Measurements from ENCODE around the gene NET1.

The NET1 gene

DNA sequence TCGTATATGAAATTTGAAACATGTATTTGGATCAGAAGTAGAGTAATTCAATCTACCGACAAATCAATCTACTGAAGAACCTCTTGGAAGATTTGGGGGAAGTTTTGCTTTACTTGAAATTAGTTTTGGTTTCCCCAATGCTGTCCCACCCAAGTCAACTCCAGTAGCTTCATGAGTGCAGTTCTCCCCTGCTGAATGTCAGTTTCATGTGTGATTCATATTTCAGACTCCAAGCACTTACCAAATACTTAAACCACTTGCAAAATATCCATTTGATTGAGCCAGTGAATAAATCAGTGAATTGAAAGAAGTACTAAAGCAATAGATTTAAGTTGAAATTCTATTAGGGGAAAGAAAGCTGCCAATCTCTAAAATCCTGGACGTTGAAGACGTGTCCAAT is 77.7 kb downstream of the NET1 start:
- TF ChIP-seq, protein P1, sequence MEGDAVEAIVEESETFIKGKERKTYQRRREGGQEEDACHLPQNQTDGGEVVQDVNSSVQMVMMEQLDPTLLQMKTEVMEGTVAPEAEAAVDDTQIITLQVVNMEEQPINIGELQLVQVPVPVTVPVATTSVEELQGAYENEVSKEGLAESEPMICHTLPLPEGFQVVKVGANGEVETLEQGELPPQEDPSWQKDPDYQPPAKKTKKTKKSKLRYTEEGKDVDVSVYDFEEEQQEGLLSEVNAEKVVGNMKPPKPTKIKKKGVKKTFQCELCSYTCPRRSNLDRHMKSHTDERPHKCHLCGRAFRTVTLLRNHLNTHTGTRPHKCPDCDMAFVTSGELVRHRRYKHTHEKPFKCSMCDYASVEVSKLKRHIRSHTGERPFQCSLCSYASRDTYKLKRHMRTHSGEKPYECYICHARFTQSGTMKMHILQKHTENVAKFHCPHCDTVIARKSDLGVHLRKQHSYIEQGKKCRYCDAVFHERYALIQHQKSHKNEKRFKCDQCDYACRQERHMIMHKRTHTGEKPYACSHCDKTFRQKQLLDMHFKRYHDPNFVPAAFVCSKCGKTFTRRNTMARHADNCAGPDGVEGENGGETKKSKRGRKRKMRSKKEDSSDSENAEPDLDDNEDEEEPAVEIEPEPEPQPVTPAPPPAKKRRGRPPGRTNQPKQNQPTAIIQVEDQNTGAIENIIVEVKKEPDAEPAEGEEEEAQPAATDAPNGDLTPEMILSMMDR (IDR thresholded peaks at IDR 0.05; ENCODE audit: insufficient read depth, low read length, poor library complexity, severe bottlenecking), result no peak
- H3K4me3 ChIP-seq (replicated peaks; ENCODE audit: low read depth, low read length), result no peak overlapping the region
- H3K36me3 ChIP-seq (ENCODE audit: control insufficient read depth, insufficient read depth, low read length), result no peaks in the 10 kb centered on the region
- DNase-seq (ENCODE audit: extremely low read depth, insufficient read length), result no peak
- H3K27me3 ChIP-seq (replicated peaks; ENCODE audit: control insufficient read depth, insufficient read depth, low read length), result no peaks in the 10 kb centered on the region; the same call in none of the 2 replicates

DNA sequence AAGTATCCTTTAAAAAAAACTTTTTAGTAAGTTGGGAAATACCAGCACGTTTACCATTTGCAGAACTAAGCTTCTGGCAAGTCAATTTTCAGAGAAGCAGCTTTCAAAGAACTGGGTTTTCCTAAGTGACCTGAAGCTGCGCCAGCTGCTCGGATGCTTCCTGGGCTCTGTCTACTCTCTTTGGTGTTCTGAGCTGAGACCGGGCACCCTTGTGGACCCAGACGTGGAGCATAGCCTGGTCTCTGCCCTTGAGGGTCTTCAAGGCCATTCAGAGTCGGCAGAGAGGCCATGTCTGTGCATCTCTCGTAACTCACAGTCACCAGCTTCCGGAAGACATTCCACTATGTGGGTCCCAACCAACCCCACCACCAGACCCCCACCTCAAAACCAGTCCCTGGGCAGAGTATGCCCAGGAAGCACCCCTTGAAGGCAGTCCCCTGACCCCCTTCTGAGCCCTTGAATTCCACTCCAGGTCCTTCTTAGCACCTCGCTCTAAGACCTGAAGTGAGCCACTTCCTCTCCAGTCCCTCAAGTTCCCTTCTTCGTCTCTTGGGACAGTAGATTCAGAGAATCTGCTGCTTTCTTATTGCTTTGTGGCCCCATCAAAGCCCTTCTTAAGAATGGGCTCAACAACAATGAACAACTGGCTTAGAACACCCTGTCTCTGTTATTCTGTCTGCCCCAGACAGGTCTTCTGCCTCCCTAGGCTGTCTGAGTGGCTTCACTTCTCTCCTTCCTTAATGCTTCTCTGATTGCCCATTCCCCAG is 78.5 kb downstream of the NET1 start:
- H3K4me3 ChIP-seq (replicated peaks; ENCODE audit: low read depth, low read length), result no peak overlapping the region
- H3K36me3 ChIP-seq (ENCODE audit: control insufficient read depth, insufficient read depth, low read length), result no peaks in the 10 kb centered on the region
- DNase-seq (ENCODE audit: extremely low read depth, insufficient read length), result no peak
- H3K27me3 ChIP-seq (replicated peaks; ENCODE audit: control insufficient read depth, insufficient read depth, low read length), result no peaks in the 10 kb centered on the region; the same call in none of the 2 replicates
- TF ChIP-seq, protein P1 (IDR thresholded peaks at IDR 0.05; ENCODE audit: insufficient read depth, low read length, poor library complexity, severe bottlenecking), result no peak

DNA sequence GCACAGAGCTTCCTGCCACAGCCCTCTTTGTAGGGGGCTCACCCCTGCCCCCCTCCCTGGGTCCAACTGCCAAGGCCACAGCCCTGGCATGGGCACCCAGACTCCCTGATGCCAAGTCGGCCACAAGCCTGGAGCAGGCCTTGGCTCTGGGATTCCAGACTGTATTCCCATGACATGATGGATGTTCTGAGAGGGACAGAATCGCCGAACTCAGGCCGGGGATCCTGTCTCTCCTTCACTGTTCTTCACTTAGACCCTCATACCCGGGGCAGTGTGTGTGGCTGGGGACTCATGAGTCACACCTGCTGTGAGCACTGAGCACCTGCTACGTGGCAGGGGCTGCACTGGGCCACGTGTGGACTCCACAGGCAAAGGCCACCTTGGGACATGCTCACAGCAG is 79.1 kb downstream of the NET1 start:
- Histone ChIP-seq H3K4me3 (replicated peaks; ENCODE audit: low read depth, low read length) (no peak overlapping the region), H3K36me3 (ENCODE audit: control insufficient read depth, insufficient read depth, low read length) (no peaks in the 10 kb centered on the region), H3K27me3 (replicated peaks; ENCODE audit: control insufficient read depth, insufficient read depth, low read length) (no peaks in the 10 kb centered on the region; the same call in 1 of the 2 replicates)
- no peak for DNase-seq (ENCODE audit: extremely low read depth, insufficient read length)
- TF ChIP-seq, protein P1 (IDR thresholded peaks at IDR 0.05; ENCODE audit: insufficient read depth, low read length, poor library complexity, severe bottlenecking), result no peak

DNA sequence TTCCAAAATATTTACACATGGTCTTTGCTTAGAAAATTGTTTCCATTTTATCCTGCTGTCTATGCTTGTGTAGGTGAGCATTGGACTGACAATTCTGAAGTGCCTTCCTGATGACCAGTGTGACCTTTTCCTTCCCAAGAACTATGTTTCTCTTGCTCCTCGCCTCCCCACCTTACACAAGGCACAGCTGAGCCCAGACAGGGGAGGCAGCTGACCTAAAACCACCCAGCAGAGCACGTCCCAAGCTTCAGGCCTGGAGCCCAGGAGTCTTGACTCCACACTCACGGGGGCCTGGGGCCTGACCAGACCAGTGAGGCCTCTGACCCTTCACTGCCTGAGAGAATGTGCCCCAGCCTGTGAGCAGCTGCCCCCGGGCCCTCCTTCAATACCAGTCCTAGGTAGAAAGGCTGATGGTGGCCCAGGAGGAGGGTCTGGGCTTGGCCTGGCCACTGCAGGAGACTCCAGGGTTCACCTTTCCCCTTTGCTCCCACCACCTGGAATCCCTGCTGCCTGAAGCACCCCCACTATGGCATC is 80.0 kb downstream of the NET1 start:
- TF ChIP-seq, protein P1 (IDR thresholded peaks at IDR 0.05; ENCODE audit: insufficient read depth, low read length, poor library complexity, severe bottlenecking), result no peak
- no peak for DNase-seq (ENCODE audit: extremely low read depth, insufficient read length)
- Histone ChIP-seq H3K4me3 (replicated peaks; ENCODE audit: low read depth, low read length) (no peak overlapping the region), H3K27me3 (replicated peaks; ENCODE audit: control insufficient read depth, insufficient read depth, low read length) (no peaks in the 10 kb centered on the region; the same call in 1 of the 2 replicates), H3K36me3 (ENCODE audit: control insufficient read depth, insufficient read depth, low read length) (no peaks in the 10 kb centered on the region)

DNA sequence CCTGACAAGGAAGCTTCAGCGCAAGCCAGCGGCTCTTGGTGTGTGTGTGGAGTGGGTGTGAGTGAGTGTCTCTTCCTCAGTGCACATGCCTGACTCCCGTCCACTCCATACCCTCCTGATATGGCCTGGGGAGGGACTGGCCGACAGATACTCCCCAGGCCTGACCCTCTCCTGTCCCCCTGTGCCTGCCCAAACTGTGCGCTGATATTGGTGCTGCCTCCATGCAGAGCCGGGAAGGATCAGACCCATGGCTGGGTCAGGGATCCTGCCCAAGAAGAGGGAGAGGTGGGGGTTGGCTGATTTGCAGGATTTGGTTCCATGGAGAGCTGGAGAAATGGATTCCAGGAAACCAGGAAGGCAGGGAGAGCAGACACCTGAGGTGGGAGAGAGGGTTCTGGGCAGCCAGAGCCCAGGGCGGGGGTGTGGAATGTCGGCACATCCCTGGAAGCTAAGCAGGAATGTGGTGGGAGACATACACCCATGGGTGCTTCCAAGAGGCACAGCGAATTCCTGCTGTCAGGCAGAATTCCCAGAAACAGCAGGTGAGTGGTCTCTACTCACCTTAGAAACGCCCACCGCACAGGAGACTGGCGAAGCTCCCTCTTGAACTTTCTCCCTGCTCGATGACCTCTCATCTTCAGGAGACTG is 80.7 kb downstream of the NET1 start:
- Histone ChIP-seq H3K27me3 (replicated peaks; ENCODE audit: control insufficient read depth, insufficient read depth, low read length) (no peaks in the 10 kb centered on the region; the same call in 1 of the 2 replicates), H3K4me3 (replicated peaks; ENCODE audit: low read depth, low read length) (no peak overlapping the region), H3K36me3 (ENCODE audit: control insufficient read depth, insufficient read depth, low read length) (no peaks in the 10 kb centered on the region)
- TF ChIP-seq, protein P1 (IDR thresholded peaks at IDR 0.05; ENCODE audit: insufficient read depth, low read length, poor library complexity, severe bottlenecking), result no peak
- no peak for DNase-seq (ENCODE audit: extremely low read depth, insufficient read length)
